DND-41 (cell line): ENCODE measurements around the gene ADD2.

ENCODE experiments used
- ATAC-seq: fragments of 200-7000 bp; cut with Tn5 transposase; 3 replicates; pipeline ENCODE4 v1.9.1; 2021; ENCODE audit warnings: low read depth; ENCODE audit not compliant: insufficient read depth
- DNase-seq: peaks from one replicate; pipeline ENCODE4 v3.0.0-alpha.2; 2020
- H2AFZ ChIP-seq: 2 replicates; pipeline ENCODE4 v1.6.0; 2012; ENCODE audit warnings: low read depth, low read length
- H3K27ac ChIP-seq: 2 replicates; pipeline ENCODE4 v1.5.1; 2012; ENCODE audit warnings: low read length, inconsistent platforms
- H3K27me3 ChIP-seq: fragments of 200-600 bp; sonication (generic); 2 replicates; pipeline ENCODE4 v1.6.0; 2012; ENCODE audit warnings: low read length, mild to moderate bottlenecking, inconsistent platforms; ENCODE audit not compliant: insufficient read depth, poor library complexity
- H3K36me3 ChIP-seq: 2 replicates; pipeline ENCODE4 v1.5.1; 2012; ENCODE audit warnings: low read length, inconsistent platforms; ENCODE audit not compliant: insufficient read depth
- H3K4me1 ChIP-seq: 2 replicates; pipeline ENCODE4 v1.5.1; 2012; ENCODE audit warnings: mild to moderate bottlenecking, low read length; ENCODE audit not compliant: insufficient read depth
- H3K4me2 ChIP-seq: 2 replicates; pipeline ENCODE4 v1.6.0; 2012; ENCODE audit warnings: mild to moderate bottlenecking, moderate library complexity, low read length, inconsistent platforms; ENCODE audit not compliant: insufficient read depth
- H3K4me3 ChIP-seq, 2 experiments: fragments of 200-600 bp in 1 of 2; shearing (Covaris generic) in 1 of 2; 2 replicates each; pipeline ENCODE4 v1.5.1; 2012 to 2016; ENCODE audit warnings: inconsistent platforms in 2 of 2, low read length in 2 of 2, mild to moderate bottlenecking in 2 of 2, low read depth in 1 of 2, moderate library complexity in 1 of 2
- H3K79me2 ChIP-seq: 2 replicates; pipeline ENCODE4 v1.6.0; 2012; ENCODE audit warnings: low read length, inconsistent platforms; ENCODE audit not compliant: insufficient read depth
- H3K9ac ChIP-seq: 2 replicates; pipeline ENCODE4 v1.6.0; 2012; ENCODE audit warnings: low read depth, mild to moderate bottlenecking, inconsistent platforms, low read length, moderate library complexity
- H3K9me3 ChIP-seq: 2 replicates; pipeline ENCODE4 v1.5.1; 2012; ENCODE audit warnings: low read length, moderate library complexity, mild to moderate bottlenecking, inconsistent platforms; ENCODE audit not compliant: insufficient read depth, severe bottlenecking
- H4K20me1 ChIP-seq: 2 replicates; pipeline ENCODE4 v1.6.0; 2012; ENCODE audit warnings: low read length; ENCODE audit not compliant: insufficient read depth
- EZH2 ChIP-seq: IDR thresholded peaks from 3 replicates; pipeline ENCODE4 v1.6.1; 2012; ENCODE audit warnings: borderline replicate concordance, low read depth, mild to moderate bottlenecking, moderate library complexity, low read length, inconsistent platforms; ENCODE audit not compliant: severe bottlenecking
- TF ChIP-seq, protein P1 (sequence below): IDR thresholded peaks from 2 replicates; pipeline ENCODE4 v1.5.1; 2012; ENCODE audit warnings: borderline replicate concordance, low read length, moderate library complexity, mild to moderate bottlenecking; ENCODE audit not compliant: poor library complexity, severe bottlenecking; ENCODE audit errors: extremely low read depth

ADD2 gene

GRCh38 chr2:70697603-70698383 is 70.2 kb downstream of the ADD2 start:
- Histone ChIP-seq H3K9ac (no peak overlapping the region), H3K4me2 (no peak overlapping the region), H3K27me3 (peaks cover 35% of the 10 kb centered on the region), H3K36me3 (no peaks in the 10 kb centered on the region), H3K9me3 (no peaks in the 10 kb centered on the region), H3K79me2 (no peaks in the 10 kb centered on the region), H2AFZ (no peak overlapping the region), H3K4me1 (no peaks in the 10 kb centered on the region), H3K27ac (no peak overlapping the region), H3K4me3 (no peak overlapping the region), H4K20me1 (no peaks in the 10 kb centered on the region)
- ATAC-seq (no peak), DNase-seq (no peak)
- TF ChIP-seq, protein P1, sequence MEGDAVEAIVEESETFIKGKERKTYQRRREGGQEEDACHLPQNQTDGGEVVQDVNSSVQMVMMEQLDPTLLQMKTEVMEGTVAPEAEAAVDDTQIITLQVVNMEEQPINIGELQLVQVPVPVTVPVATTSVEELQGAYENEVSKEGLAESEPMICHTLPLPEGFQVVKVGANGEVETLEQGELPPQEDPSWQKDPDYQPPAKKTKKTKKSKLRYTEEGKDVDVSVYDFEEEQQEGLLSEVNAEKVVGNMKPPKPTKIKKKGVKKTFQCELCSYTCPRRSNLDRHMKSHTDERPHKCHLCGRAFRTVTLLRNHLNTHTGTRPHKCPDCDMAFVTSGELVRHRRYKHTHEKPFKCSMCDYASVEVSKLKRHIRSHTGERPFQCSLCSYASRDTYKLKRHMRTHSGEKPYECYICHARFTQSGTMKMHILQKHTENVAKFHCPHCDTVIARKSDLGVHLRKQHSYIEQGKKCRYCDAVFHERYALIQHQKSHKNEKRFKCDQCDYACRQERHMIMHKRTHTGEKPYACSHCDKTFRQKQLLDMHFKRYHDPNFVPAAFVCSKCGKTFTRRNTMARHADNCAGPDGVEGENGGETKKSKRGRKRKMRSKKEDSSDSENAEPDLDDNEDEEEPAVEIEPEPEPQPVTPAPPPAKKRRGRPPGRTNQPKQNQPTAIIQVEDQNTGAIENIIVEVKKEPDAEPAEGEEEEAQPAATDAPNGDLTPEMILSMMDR, result no peak
- no peak for TF ChIP-seq EZH2

DNA sequence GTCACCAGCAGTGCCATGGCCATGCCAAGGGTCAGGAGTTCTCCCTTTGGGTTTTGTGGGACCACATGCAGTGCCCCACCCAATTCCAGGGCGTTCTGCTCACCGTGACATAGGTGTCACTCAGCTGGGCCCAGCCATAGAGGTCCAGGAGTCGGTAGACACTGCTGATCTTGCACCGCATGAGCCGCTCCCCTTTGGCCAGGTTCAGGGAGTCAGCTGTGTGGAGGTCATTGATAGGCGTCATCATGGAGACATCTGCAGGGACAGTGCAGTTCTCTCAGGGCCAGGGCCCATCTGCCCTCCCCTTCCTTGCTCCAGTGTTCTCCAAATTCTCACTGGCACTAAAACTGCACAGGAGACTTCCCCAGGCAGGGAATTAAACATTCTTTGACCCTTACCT is 71.9 kb downstream of the ADD2 start:
- Histone ChIP-seq H3K27me3 (peaks cover 42% of the 10 kb centered on the region), H3K4me1 (no peaks in the 10 kb centered on the region), H4K20me1 (no peaks in the 10 kb centered on the region), H2AFZ (no peak overlapping the region), H3K9me3 (no peaks in the 10 kb centered on the region), H3K79me2 (no peaks in the 10 kb centered on the region), H3K27ac (no peak overlapping the region), H3K4me3 (no peak overlapping the region), H3K9ac (no peak overlapping the region), H3K36me3 (no peaks in the 10 kb centered on the region), H3K4me2 (no peak overlapping the region)
- TF ChIP-seq EZH2, result no peak
- TF ChIP-seq, protein P1, result no peak
- ATAC-seq (no peak), DNase-seq (no peak)

- no peak for TF ChIP-seq EZH2
- TF ChIP-seq, protein P1, result no peak
- Histone ChIP-seq H3K79me2 (no peaks in the 10 kb centered on the region), H2AFZ (no peak overlapping the region), H3K27ac (no peak overlapping the region), H3K4me3 (no peak overlapping the region), H4K20me1 (no peaks in the 10 kb centered on the region), H3K36me3 (no peaks in the 10 kb centered on the region), H3K4me1 (no peaks in the 10 kb centered on the region), H3K4me2 (no peak overlapping the region), H3K27me3 (peaks cover 33% of the 10 kb centered on the region), H3K9ac (no peak overlapping the region), H3K9me3 (no peaks in the 10 kb centered on the region)
- ATAC-seq, result no peak
- DNase-seq, result no peak
Measured at GRCh38 chr2:70692256-70692655, 75.7 kb downstream of the ADD2 start.
